ENCODE data around the gene HOGA1.

GRCh38 chr10:97629289-97629688 lies 45.1 kb downstream of the HOGA1 start:
- TF ChIP-seq, protein P1, sequence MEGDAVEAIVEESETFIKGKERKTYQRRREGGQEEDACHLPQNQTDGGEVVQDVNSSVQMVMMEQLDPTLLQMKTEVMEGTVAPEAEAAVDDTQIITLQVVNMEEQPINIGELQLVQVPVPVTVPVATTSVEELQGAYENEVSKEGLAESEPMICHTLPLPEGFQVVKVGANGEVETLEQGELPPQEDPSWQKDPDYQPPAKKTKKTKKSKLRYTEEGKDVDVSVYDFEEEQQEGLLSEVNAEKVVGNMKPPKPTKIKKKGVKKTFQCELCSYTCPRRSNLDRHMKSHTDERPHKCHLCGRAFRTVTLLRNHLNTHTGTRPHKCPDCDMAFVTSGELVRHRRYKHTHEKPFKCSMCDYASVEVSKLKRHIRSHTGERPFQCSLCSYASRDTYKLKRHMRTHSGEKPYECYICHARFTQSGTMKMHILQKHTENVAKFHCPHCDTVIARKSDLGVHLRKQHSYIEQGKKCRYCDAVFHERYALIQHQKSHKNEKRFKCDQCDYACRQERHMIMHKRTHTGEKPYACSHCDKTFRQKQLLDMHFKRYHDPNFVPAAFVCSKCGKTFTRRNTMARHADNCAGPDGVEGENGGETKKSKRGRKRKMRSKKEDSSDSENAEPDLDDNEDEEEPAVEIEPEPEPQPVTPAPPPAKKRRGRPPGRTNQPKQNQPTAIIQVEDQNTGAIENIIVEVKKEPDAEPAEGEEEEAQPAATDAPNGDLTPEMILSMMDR (IDR thresholded peaks at IDR 0.05): no peak
- TF ChIP-seq POLR2A (IDR thresholded peaks at IDR 0.05): no peak

All from right lobe of liver (tissue), 4 donors.